AG04450 (cell line): ENCODE results near the gene MPHOSPH10. TPM values are rescaled to one million over a fixed set of nuclear protein-coding genes. Genes with fewer than 3 reads are reported as not detected.

ENCODE experiments used
- CTCF ChIA-PET: fragments of 300-600, 350-600 bp; formaldehyde crosslinking; extraction: SDS; loops from one replicate; lab custom pipeline; 2022; ENCODE audit warnings: antibody characterized with exemption, inconsistent platforms; lab: Charles Lee
- POLR2A ChIA-PET: fragments of 350-600 bp; formaldehyde crosslinking; extraction: SDS; loops from one replicate; lab custom pipeline; 2021; ENCODE audit warnings: antibody characterized with exemption, inconsistent platforms; lab: Yijun Ruan, JAX
- DNase-seq: peaks from one replicate; pipeline ENCODE4 v3.0.0-alpha.2; 2011; ENCODE audit warnings: low read depth, low spot score
- H3K27ac ChIP-seq: one replicate; pipeline ENCODE4 v1.5.1; 2012; ENCODE audit warnings: low read depth, low read length, control low read depth
- H3K27me3 ChIP-seq: one replicate; pipeline ENCODE4 v1.6.0; 2012; ENCODE audit warnings: low read length; ENCODE audit not compliant: control insufficient read depth, insufficient read depth
- H3K4me3 ChIP-seq: 2 replicates; pipeline ENCODE4 v1.5.1; 2011; ENCODE audit warnings: mild to moderate bottlenecking, low read depth, low read length, control low read depth
- H3K9me3 ChIP-seq: 2 replicates; pipeline ENCODE4 v1.5.1; 2012; ENCODE audit warnings: low read length; ENCODE audit not compliant: control insufficient read depth, insufficient read depth
- polyA plus RNA-seq: library from polyadenylated mRNA; depleted of rRNA; stranded (reverse); fragments of >200 nt; gene quantifications from 2 replicates; pipeline ENCODE4 v1.2.3, GENCODE V29; 2011; rRNA removed
- small RNA-seq: library from RNA; depleted of rRNA; stranded (forward); fragments of <200 nt; gene quantifications from one replicate; pipeline ENCODE3, GENCODE V24; 2012; ENCODE audit warnings: low read depth; ENCODE audit not compliant: insufficient read length
- TF ChIP-seq, protein P1 (sequence below): IDR thresholded peaks from 2 replicates; pipeline ENCODE4 v1.5.1; 2011; ENCODE audit warnings: low read depth, low read length, control low read depth, inconsistent platforms

Gene MPHOSPH10
- polyA plus RNA-seq, 1 experiment, result 23.3 TPM

DNA sequence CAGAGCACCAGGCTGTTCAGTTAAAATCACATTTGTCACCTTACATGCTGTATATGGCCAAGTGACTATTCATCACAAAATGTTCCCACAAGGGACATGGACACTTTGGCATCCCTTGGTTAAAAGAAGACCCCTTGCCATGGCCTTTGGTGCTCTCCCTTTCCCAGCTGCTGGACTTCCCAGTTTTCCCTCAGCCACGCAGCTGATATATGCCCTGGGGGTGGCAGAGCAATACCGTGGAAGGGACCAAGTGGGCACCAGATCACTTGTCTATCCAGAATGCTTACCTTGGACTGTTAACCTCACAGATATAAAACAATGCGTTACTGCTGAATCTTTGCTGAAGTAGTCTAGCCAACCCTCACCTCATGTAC is 61.1 kb downstream of the MPHOSPH10 start:
- POLR2A ChIA-PET, result no interaction called here
- H3K27me3 ChIP-seq, result peaks cover 7% of the 10 kb centered on the region

More for the DNA sequence above, 61.1 kb downstream of the MPHOSPH10 start:
- Histone ChIP-seq H3K4me3 (no peak overlapping the region), H3K27ac (no peak overlapping the region), H3K9me3 (no peaks in the 10 kb centered on the region)
- TF ChIP-seq, protein P1, sequence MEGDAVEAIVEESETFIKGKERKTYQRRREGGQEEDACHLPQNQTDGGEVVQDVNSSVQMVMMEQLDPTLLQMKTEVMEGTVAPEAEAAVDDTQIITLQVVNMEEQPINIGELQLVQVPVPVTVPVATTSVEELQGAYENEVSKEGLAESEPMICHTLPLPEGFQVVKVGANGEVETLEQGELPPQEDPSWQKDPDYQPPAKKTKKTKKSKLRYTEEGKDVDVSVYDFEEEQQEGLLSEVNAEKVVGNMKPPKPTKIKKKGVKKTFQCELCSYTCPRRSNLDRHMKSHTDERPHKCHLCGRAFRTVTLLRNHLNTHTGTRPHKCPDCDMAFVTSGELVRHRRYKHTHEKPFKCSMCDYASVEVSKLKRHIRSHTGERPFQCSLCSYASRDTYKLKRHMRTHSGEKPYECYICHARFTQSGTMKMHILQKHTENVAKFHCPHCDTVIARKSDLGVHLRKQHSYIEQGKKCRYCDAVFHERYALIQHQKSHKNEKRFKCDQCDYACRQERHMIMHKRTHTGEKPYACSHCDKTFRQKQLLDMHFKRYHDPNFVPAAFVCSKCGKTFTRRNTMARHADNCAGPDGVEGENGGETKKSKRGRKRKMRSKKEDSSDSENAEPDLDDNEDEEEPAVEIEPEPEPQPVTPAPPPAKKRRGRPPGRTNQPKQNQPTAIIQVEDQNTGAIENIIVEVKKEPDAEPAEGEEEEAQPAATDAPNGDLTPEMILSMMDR, result no peak
- CTCF ChIA-PET, result interaction anchor here (3.2 kb wide), 1 partner anchor 91 kb away, joined by 20 read pairs; no protein-coding TSS in a partner anchor
- DNase-seq, result no peak

Small RNA genes within 50 kb of the gene (small RNA-seq; reads per million reads assigned to genes)
- gene AC007881.1, result not detected

Other genes with a start within 250 kb of the MPHOSPH10 start
- gene VAX2, start 230.1 kb upstream of the MPHOSPH10 start, polyA plus RNA-seq, result 0.83 and 1.3 TPM in 2 replicates
- 0.57 and 0.82 TPM in 2 replicates for gene ATP6V1B1, start 194.7 kb upstream of the MPHOSPH10 start, polyA plus RNA-seq
- gene ANKRD53, start 152.0 kb upstream of the MPHOSPH10 start, polyA plus RNA-seq, result 0.72 and 1.1 TPM in 2 replicates
- gene TEX261, start 135.8 kb upstream of the MPHOSPH10 start, polyA plus RNA-seq, result 106 and 119 TPM in 2 replicates
- gene NAGK, start 62.0 kb upstream of the MPHOSPH10 start, polyA plus RNA-seq, result 96.1 and 103 TPM in 2 replicates
- 14.6 and 18.1 TPM in 2 replicates for gene MCEE, start 405 bp upstream of the MPHOSPH10 start, polyA plus RNA-seq
- gene PAIP2B, start 96.5 kb downstream of the MPHOSPH10 start, polyA plus RNA-seq, result 0.12 and 0.24 TPM in 2 replicates
- gene ZNF638, start 201.1 kb downstream of the MPHOSPH10 start, polyA plus RNA-seq, result 75.3 and 105 TPM in 2 replicates